H1 (cell line): ENCODE measurements around the gene USP17L20. TPM values are rescaled to one million over a fixed set of nuclear protein-coding genes. Genes with fewer than 3 reads are reported as not detected.
"Not testable (repeated sequence)": the region's sequence is repeated elsewhere in the genome, so short reads cannot be mapped to it uniquely, and the experiment has no call there.

Source experiments
- CTCF ChIA-PET: fragments of 300-600 bp; sonication (Branson Sonifier 250); formaldehyde crosslinking; loops from one replicate; lab custom pipeline; 2021; ENCODE audit not compliant: partially characterized antibody; lab: Charles Lee
- POLR2A ChIA-PET: fragments of 300-600 bp; sonication (Branson Sonifier 250); formaldehyde crosslinking; loops from one replicate; lab custom pipeline; 2021; ENCODE audit warnings: inconsistent platforms; ENCODE audit not compliant: partially characterized antibody; lab: Charles Lee
- DNase-seq, 2 experiments: peaks; one replicate each; pipeline versions ENCODE4 v3.0.0 to v3.0.0-alpha.2; 2010 to 2022; ENCODE audit warnings: low spot score in 2 of 2, low read depth in 1 of 2, mixed read lengths in 1 of 2
- FAIRE-seq: peaks from 2 replicates; lab custom pipeline; 2011; peaks lifted over from hg19 to GRCh38; lab: Jason Lieb, UNC
- H2AFZ ChIP-seq: 2 replicates; pipeline ENCODE4 v1.8.1; 2012; ENCODE audit warnings: low read length, inconsistent platforms
- H2AK5ac ChIP-seq: 2 replicates; pipeline ENCODE4 v1.6.1; 2013; ENCODE audit warnings: low read depth, low read length
- H2BK120ac ChIP-seq: replicated peaks from 2 replicates; pipeline ENCODE3; 2013; ENCODE audit warnings: low read depth, low read length, inconsistent platforms
- H2BK12ac ChIP-seq: 2 replicates; pipeline ENCODE4 v1.6.1; 2013; ENCODE audit warnings: low read depth, low read length
- H2BK15ac ChIP-seq: 2 replicates; pipeline ENCODE4 v1.6.1; 2013; ENCODE audit warnings: low read length
- H2BK20ac ChIP-seq: 2 replicates; pipeline ENCODE4 v1.6.1; 2013; ENCODE audit warnings: low read length
- H2BK5ac ChIP-seq: 2 replicates; pipeline ENCODE4 v1.6.1; 2013; ENCODE audit warnings: low read depth, low read length
- H3K14ac ChIP-seq: 2 replicates; pipeline ENCODE4 v1.6.1; 2013; ENCODE audit warnings: inconsistent platforms; ENCODE audit not compliant: insufficient read length
- H3K18ac ChIP-seq: 2 replicates; pipeline ENCODE4 v1.6.1; 2013; ENCODE audit warnings: low read length; ENCODE audit errors: extremely low read depth
- H3K23ac ChIP-seq: 2 replicates; pipeline ENCODE4 v1.6.1; 2013; ENCODE audit warnings: inconsistent platforms; ENCODE audit not compliant: insufficient read length
- H3K23me2 ChIP-seq: 2 replicates; pipeline ENCODE4 v1.6.1; 2013; ENCODE audit warnings: low read depth, low read length
- H3K27ac ChIP-seq: 2 replicates; pipeline ENCODE4 v1.6.1; 2011; ENCODE audit warnings: low read depth, low read length, inconsistent platforms
- H3K27me3 ChIP-seq, 4 experiments: replicated peaks in 1 of 4; 1 replicate in 1 of 4; 2 replicates in 3 of 4; pipeline versions ENCODE4 v1.6.1 to v1.8.1; 2011 to 2013; ENCODE audit warnings: low read length in 3 of 4, mild to moderate bottlenecking in 3 of 4, inconsistent platforms in 2 of 4, mixed read lengths in 2 of 4, moderate library complexity in 1 of 4; ENCODE audit not compliant: control insufficient read depth in 3 of 4, insufficient read depth in 3 of 4; ENCODE audit errors: extremely low read depth in 1 of 4
- H3K36me3 ChIP-seq, 4 experiments: 2 replicates each; pipeline versions ENCODE4 v1.6.1 to v1.8.1; 2011 to 2013; ENCODE audit warnings: mild to moderate bottlenecking in 4 of 4, low read length in 3 of 4, moderate library complexity in 2 of 4, control low read depth in 1 of 4, inconsistent platforms in 1 of 4; ENCODE audit not compliant: insufficient read depth in 4 of 4, control insufficient read depth in 2 of 4
- H3K4ac ChIP-seq: replicated peaks from 2 replicates; pipeline ENCODE3; 2013; ENCODE audit warnings: low read length, low read depth, mixed read lengths, inconsistent platforms; ENCODE audit not compliant: insufficient read length
- H3K4me1 ChIP-seq, 4 experiments: replicated peaks in 1 of 4; 1 replicate in 1 of 4; 2 replicates in 3 of 4; pipeline versions ENCODE4 v1.6.1 to v1.8.1; 2011 to 2013; ENCODE audit warnings: low read length in 3 of 4, inconsistent platforms in 2 of 4, mixed read lengths in 1 of 4; ENCODE audit not compliant: insufficient read depth in 4 of 4, control insufficient read depth in 3 of 4
- H3K4me2 ChIP-seq, 2 experiments: 2 replicates each; pipeline versions ENCODE4 v1.6.1 to v1.8.1; 2011 to 2013; ENCODE audit warnings: low read depth in 2 of 2, low read length in 2 of 2, control low read depth in 1 of 2, inconsistent platforms in 1 of 2, mild to moderate bottlenecking in 1 of 2; ENCODE audit not compliant: insufficient read depth in 1 of 2
- H3K4me3 ChIP-seq, 4 experiments: fragments of 200-600, 300-600 bp in 1 of 4; sonication (generic), shearing (Covaris generic), sonication (Bioruptor Twin) in 1 of 4; 2 replicates each; pipeline versions ENCODE4 v1.5.1 to v1.8.1; 2011 to 2016; ENCODE audit warnings: low read length in 4 of 4, low read depth in 3 of 4, control low read depth in 2 of 4, inconsistent platforms in 2 of 4, mild to moderate bottlenecking in 2 of 4, mixed read lengths in 1 of 4, moderate library complexity in 1 of 4; ENCODE audit not compliant: insufficient read depth in 2 of 4; ENCODE audit errors: extremely low read depth in 1 of 4
- H3K56ac ChIP-seq: replicated peaks from 2 replicates; pipeline ENCODE3; 2013; ENCODE audit warnings: low read depth, mild to moderate bottlenecking, mixed read lengths, low read length, inconsistent platforms; ENCODE audit not compliant: insufficient read length
- H3K79me1 ChIP-seq: 2 replicates; pipeline ENCODE4 v1.6.1; 2013; ENCODE audit warnings: low read depth, low read length, control low read depth
- H3K79me2 ChIP-seq, 2 experiments: 2 replicates each; pipeline versions ENCODE4 v1.6.1 to v1.8.1; 2012 to 2013; ENCODE audit warnings: low read length in 2 of 2, mild to moderate bottlenecking in 2 of 2, inconsistent platforms in 1 of 2; ENCODE audit not compliant: insufficient read depth in 2 of 2, control insufficient read depth in 1 of 2
- H3K9ac ChIP-seq, 4 experiments: replicated peaks in 1 of 4; 1 replicate in 1 of 4; 2 replicates in 3 of 4; pipeline versions ENCODE4 v1.6.1 to v1.8.1; 2011 to 2013; ENCODE audit warnings: low read depth in 3 of 4, low read length in 3 of 4, control low read depth in 2 of 4, mild to moderate bottlenecking in 2 of 4, moderate library complexity in 2 of 4, inconsistent platforms in 1 of 4; ENCODE audit errors: extremely low read depth in 1 of 4
- H3K9me3 ChIP-seq, 2 experiments: 2 replicates each; pipeline versions ENCODE4 v1.6.1 to v1.8.1; 2012 to 2013; ENCODE audit warnings: mild to moderate bottlenecking in 2 of 2, moderate library complexity in 2 of 2, control low read depth in 1 of 2, inconsistent platforms in 1 of 2, low read depth in 1 of 2, low read length in 1 of 2, mixed read lengths in 1 of 2; ENCODE audit not compliant: insufficient read depth in 2 of 2
- H4K20me1 ChIP-seq, 2 experiments: replicated peaks in 1 of 2; 2 replicates each; pipeline versions ENCODE3 to v1.8.1; 2011 to 2013; ENCODE audit warnings: inconsistent platforms in 2 of 2, low read length in 2 of 2, mild to moderate bottlenecking in 1 of 2; ENCODE audit not compliant: insufficient read depth in 2 of 2, control insufficient read depth in 1 of 2
- H4K5ac ChIP-seq: 2 replicates; pipeline ENCODE4 v1.6.1; 2013; ENCODE audit warnings: low read length, low read depth, mixed read lengths, inconsistent platforms; ENCODE audit not compliant: insufficient read length
- H4K8ac ChIP-seq: 2 replicates; pipeline ENCODE4 v1.8.0; 2013; ENCODE audit warnings: mild to moderate bottlenecking, moderate library complexity, low read length, inconsistent platforms; ENCODE audit not compliant: insufficient read depth; ENCODE audit errors: extremely low read depth
- H4K91ac ChIP-seq: replicated peaks from 2 replicates; pipeline ENCODE3; 2013; ENCODE audit warnings: low read length, mixed read lengths, inconsistent platforms; ENCODE audit not compliant: insufficient read length
- WGBS, 2 experiments: shearing (Covaris generic) in 1 of 2; methylation state at CpG; one replicate each; pipeline versions ENCODE4 v1.1.6 to v1.1.7; 2013 to 2015; ENCODE audit warnings: low lambda C conversion rate in 2 of 2, mixed read lengths in 2 of 2, inconsistent platforms in 1 of 2, low coverage in 1 of 2, missing lambda C conversion rate in 1 of 2; ENCODE audit not compliant: insufficient replicate concordance in 2 of 2, insufficient coverage in 1 of 2, insufficient read length in 1 of 2; ENCODE audit errors: extremely low coverage in 1 of 2, missing lambda C conversion rate in 1 of 2; 5-methylcytosine and 5-hydroxymethylcytosine counted together
- polyA plus RNA-seq, 7 experiments: library from polyadenylated mRNA; depleted of rRNA in 3 of 7; stranded (reverse) in 5 of 7; unstranded in 2 of 7; fragments of >200 nt in 5 of 7; fragments of 200-250 nt in 2 of 7; gene quantifications; 1 replicate in 5 of 7; 2 replicates in 1 of 7; 4 replicates in 1 of 7; pipeline versions ENCODE4 v1.2.1 to v1.2.3, GENCODE V29; 2011 to 2013; ENCODE audit warnings: missing spikeins in 2 of 7, mixed read lengths in 2 of 7
- total RNA-seq: library from RNA; stranded (reverse); fragmentation: NEBNext Ultra II Directional; extraction: Animal tissue kit (Norgen Biotek cat#: 25700); gene quantifications from 2 replicates; pipeline ENCODE4 v1.2.1, GENCODE V29; 2021

Gene USP17L20
- total and polyA plus RNA-seq, 2 of the 8 experiments (the other 6 are each of a cell fraction or from before 2014, with no cell fraction given) = not detected

DNA sequence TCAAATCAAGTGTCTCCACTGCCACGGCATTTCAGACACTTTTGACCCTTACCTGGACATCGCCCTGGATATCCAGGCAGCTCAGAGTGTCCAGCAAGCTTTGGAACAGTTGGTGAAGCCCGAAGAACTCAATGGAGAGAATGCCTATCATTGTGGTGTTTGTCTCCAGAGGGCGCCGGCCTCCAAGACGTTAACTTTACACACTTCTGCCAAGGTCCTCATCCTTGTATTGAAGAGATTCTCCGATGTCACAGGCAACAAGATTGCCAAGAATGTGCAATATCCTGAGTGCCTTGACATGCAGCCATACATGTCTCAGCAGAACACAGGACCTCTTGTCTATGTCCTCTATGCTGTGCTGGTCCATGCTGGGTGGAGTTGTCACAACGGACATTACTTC, 27.7 kb upstream of the USP17L20 start:
- H3K23me2 ChIP-seq, H3K4ac ChIP-seq, H3K79me2 ChIP-seq, H3K4me2 ChIP-seq, POLR2A ChIA-PET, H4K91ac ChIP-seq, H2BK120ac ChIP-seq, H4K20me1 ChIP-seq, H3K4me1 ChIP-seq, H3K27me3 ChIP-seq, FAIRE-seq, H3K4me3 ChIP-seq, H3K23ac ChIP-seq, H2BK12ac ChIP-seq, H3K9me3 ChIP-seq, H2AK5ac ChIP-seq, H4K5ac ChIP-seq, DNase-seq, H4K8ac ChIP-seq, CTCF ChIA-PET, H3K56ac ChIP-seq, H3K9ac ChIP-seq, H2BK20ac ChIP-seq, H3K14ac ChIP-seq, H2AFZ ChIP-seq, H3K18ac ChIP-seq, H3K79me1 ChIP-seq, H2BK5ac ChIP-seq, H3K27ac ChIP-seq, H2BK15ac ChIP-seq, H3K36me3 ChIP-seq: not testable (repeated sequence)
- 83% methylated on average over 5 of the region's 8 CpGs; no CpG with 5 or more reads in 1 of the 2 experiments for WGBS, 2 experiments

DNA sequence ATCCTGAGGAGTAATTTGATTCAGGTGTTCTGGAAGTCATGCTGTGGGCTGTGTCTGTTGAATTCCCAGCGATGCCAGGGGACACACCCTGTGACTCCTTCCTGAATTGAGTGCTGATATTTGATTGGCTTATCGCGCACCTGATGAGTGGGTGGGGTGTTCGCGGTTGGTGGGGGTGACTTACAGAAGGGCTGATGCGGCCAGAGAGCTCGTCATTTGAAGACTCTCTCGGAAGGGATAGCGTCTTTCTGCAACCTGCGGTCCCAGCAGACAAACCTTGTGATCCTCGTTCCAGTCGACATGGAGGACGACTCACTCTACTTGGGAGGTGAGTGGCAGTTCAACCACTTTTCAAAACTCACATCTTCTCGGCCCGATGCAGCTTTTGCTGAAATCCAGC, 23.8 kb upstream of the USP17L20 start, which contains the start of gene USP17L15:
TSS of gene USP17L15 (plus strand) at position 301 of the 400 bp plus-strand sequence. CDS start at position 301, 0 bp downstream.
- H3K56ac ChIP-seq, H4K91ac ChIP-seq, H3K14ac ChIP-seq, H2BK120ac ChIP-seq, H3K9ac ChIP-seq, H3K4me2 ChIP-seq, H2BK15ac ChIP-seq, H4K8ac ChIP-seq, H3K9me3 ChIP-seq, H3K23ac ChIP-seq, CTCF ChIA-PET, H2AFZ ChIP-seq, H3K79me1 ChIP-seq, H2AK5ac ChIP-seq, H2BK12ac ChIP-seq, H4K5ac ChIP-seq, H3K4ac ChIP-seq, H3K4me1 ChIP-seq, H3K79me2 ChIP-seq, H2BK5ac ChIP-seq, H2BK20ac ChIP-seq, DNase-seq, POLR2A ChIA-PET, FAIRE-seq, H3K4me3 ChIP-seq, H3K23me2 ChIP-seq, H3K18ac ChIP-seq, H4K20me1 ChIP-seq, H3K27ac ChIP-seq, H3K27me3 ChIP-seq, H3K36me3 ChIP-seq: not testable (repeated sequence)
- WGBS, 2 experiments = no CpG with 5 or more reads among the region's 15 CpGs
